Hematopoietic multipotent progenitor cell treated with erythropoietin and hydrocortisone succinate and interleukin-3 and kit ligand, for 15 days (in vitro differentiated cells): ENCODE results near the gene PTPRG.

Source experiments
- DNase-seq: peaks from one replicate; pipeline ENCODE4 v3.0.0-alpha.2; 2015; ENCODE audit warnings: low spot score

The PTPRG gene

GRCh38 chr3:61828880-61829721, 267.7 kb downstream of the PTPRG start:
- DNase-seq = no peak

GRCh38 chr3:61829722-61830350, 268.5 kb downstream of the PTPRG start:
- no peak for DNase-seq

GRCh38 chr3:61831973-61832372, 270.6 kb downstream of the PTPRG start:
- no peak for DNase-seq

GRCh38 chr3:61832375-61833229, 271.2 kb downstream of the PTPRG start:
- DNase-seq = no peak

GRCh38 chr3:61839256-61839655, 277.9 kb downstream of the PTPRG start:
- DNase-seq = no peak

GRCh38 chr3:61841111-61841845, 279.9 kb downstream of the PTPRG start:
- no peak for DNase-seq

GRCh38 chr3:61841988-61842387, 280.6 kb downstream of the PTPRG start:
- DNase-seq = no peak

- no peak for DNase-seq
Measured at GRCh38 chr3:61844346-61844745, 283.0 kb downstream of the PTPRG start.

- DNase-seq = no peak
Measured at GRCh38 chr3:61846488-61846887, 285.1 kb downstream of the PTPRG start.

GRCh38 chr3:61847784-61848462, 286.6 kb downstream of the PTPRG start:
- no peak for DNase-seq

GRCh38 chr3:61848885-61849284, 287.5 kb downstream of the PTPRG start:
- DNase-seq = no peak

- DNase-seq = no peak
Measured at GRCh38 chr3:61853912-61854311, 292.5 kb downstream of the PTPRG start.

- no peak for DNase-seq
Measured at GRCh38 chr3:61855211-61855610, 293.8 kb downstream of the PTPRG start.

GRCh38 chr3:61857297-61857696, 295.9 kb downstream of the PTPRG start:
- DNase-seq = no peak

- no peak for DNase-seq
Measured at GRCh38 chr3:61858054-61858453, 296.7 kb downstream of the PTPRG start.

- no peak for DNase-seq
Measured at GRCh38 chr3:61861410-61861809, 300.0 kb downstream of the PTPRG start.

GRCh38 chr3:61862614-61863289, 301.4 kb downstream of the PTPRG start:
- no peak for DNase-seq

- no peak for DNase-seq
Measured at GRCh38 chr3:61863579-61863978, 302.2 kb downstream of the PTPRG start.

GRCh38 chr3:61864886-61865285, 303.5 kb downstream of the PTPRG start:
- no peak for DNase-seq

- no peak for DNase-seq
Measured at GRCh38 chr3:61865466-61866152, 304.2 kb downstream of the PTPRG start.
